ENCODE measurements around the gene BACE2.

Gene BACE2

DNA sequence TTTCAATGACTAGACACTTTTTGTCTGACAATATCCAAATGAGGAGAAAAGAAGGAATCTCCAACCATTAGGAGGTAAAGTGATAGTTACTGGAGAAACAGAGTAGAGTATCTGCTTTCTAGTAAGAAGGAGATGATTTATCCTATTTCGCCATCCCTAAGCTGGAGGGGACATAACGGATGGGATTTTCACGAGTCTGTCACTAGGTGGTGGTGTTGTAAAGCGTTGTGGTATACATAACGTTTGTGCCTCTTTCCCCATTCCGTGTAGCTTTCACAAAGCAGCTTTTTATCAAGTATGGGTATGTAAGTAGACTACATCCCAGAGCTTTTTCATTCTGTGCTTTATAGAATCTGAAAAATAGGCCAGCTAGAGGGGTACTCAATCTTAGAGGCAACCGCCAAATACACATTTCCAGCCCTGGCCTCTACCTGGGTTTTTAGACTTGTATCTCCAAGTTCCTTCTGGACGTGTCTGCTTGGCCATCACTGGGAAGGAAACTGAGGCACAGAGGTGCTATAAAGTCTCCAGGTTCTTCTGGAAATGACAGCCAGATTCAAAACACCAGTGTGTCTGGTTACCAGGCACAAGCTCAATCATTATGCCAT lies 115.4 kb downstream of the BACE2 start:
- POLR2A ChIA-PET, result interaction anchor here (0.5 to 1.2 kb wide), 6 partner anchors 114 to 1199 kb away, joined by 3 to 5 read pairs (median 4); no protein-coding TSS in a partner anchor
- no peak for TF ChIP-seq ZFP69B (tag by site-specific recombination; IDR thresholded peaks at IDR 0.05)
- TF ChIP-seq MYNN (tag by site-specific recombination; IDR thresholded peaks at IDR 0.05; ENCODE audit: borderline replicate concordance), result no peak
- no peak for TF ChIP-seq ZSCAN16 (tag by site-specific recombination; IDR thresholded peaks at IDR 0.05)
- no peak for TF ChIP-seq ZNF350 (tag by site-specific recombination; IDR thresholded peaks at IDR 0.05)
- 0 out of 2 replicates have a peak, but pooled peaks have one; percentile 34 for TF ChIP-seq OVOL3 (tag by site-specific recombination; IDR thresholded peaks at IDR 0.05)
- TF ChIP-seq ZBTB17 (tag by site-specific recombination; IDR thresholded peaks at IDR 0.05), result 0 out of 2 replicates have a peak, but pooled peaks have one; percentile 27
- no peak for TF ChIP-seq ZNF518A (tag by site-specific recombination; conservative IDR thresholded peaks at IDR 0.05; ENCODE audit: low read depth)
- TF ChIP-seq BCL6B (tag by site-specific recombination; IDR thresholded peaks at IDR 0.05), result peak; percentile 31; the same call in 1 of the 2 replicates
- TF ChIP-seq ZIC2 (tag by site-specific recombination; IDR thresholded peaks at IDR 0.05), result no peak
- TF ChIP-seq ZFHX2 (tag by site-specific recombination; conservative IDR thresholded peaks at IDR 0.05), result no peak
- no peak for TF ChIP-seq ZNF133 (tag by site-specific recombination; IDR thresholded peaks at IDR 0.05)
- no peak for TF ChIP-seq GFI1B (tag by site-specific recombination; IDR thresholded peaks at IDR 0.05)
- TF ChIP-seq ZNF777 (tag by site-specific recombination; IDR thresholded peaks at IDR 0.05; ENCODE audit: borderline replicate concordance), result no peak
- TF ChIP-seq ZNF2 (tag by site-specific recombination; IDR thresholded peaks at IDR 0.05), result peak; percentile 94
- TF ChIP-seq ZNF394 (tag by site-specific recombination; IDR thresholded peaks at IDR 0.05; ENCODE audit: borderline replicate concordance), result peak; percentile 35; the same call in 1 of the 2 replicates
- TF ChIP-seq SP2 (tag by site-specific recombination; IDR thresholded peaks at IDR 0.05), result no peak
- TF ChIP-seq ZNF157 (tag by site-specific recombination; IDR thresholded peaks at IDR 0.05), result no peak
- TF ChIP-seq, protein P1, sequence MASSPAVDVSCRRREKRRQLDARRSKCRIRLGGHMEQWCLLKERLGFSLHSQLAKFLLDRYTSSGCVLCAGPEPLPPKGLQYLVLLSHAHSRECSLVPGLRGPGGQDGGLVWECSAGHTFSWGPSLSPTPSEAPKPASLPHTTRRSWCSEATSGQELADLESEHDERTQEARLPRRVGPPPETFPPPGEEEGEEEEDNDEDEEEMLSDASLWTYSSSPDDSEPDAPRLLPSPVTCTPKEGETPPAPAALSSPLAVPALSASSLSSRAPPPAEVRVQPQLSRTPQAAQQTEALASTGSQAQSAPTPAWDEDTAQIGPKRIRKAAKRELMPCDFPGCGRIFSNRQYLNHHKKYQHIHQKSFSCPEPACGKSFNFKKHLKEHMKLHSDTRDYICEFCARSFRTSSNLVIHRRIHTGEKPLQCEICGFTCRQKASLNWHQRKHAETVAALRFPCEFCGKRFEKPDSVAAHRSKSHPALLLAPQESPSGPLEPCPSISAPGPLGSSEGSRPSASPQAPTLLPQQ (tag by site-specific recombination; IDR thresholded peaks at IDR 0.05), result peak; percentile 17; the same call in 1 of the 2 replicates
- TF ChIP-seq CTCF (tag by site-specific recombination; IDR thresholded peaks at IDR 0.05), result peak; percentile 58
- peak; percentile 33; the same call in 1 of the 2 replicates for TF ChIP-seq TRIM28 (IDR thresholded peaks at IDR 0.05; ENCODE audit: borderline replicate concordance, low read length)
- peak; percentile 59 for TF ChIP-seq ZNF585B (tag by site-specific recombination; IDR thresholded peaks at IDR 0.05)
- TF ChIP-seq TCF7L2 (IDR thresholded peaks at IDR 0.05; ENCODE audit: borderline replicate concordance, low read depth, low read length), result no peak
- no peak for TF ChIP-seq SP7 (tag by site-specific recombination; IDR thresholded peaks at IDR 0.05)
- TF ChIP-seq HOXC10 (CRISPR knock-in tag; IDR thresholded peaks at IDR 0.05), result no peak
- TF ChIP-seq KLF16 (tag by site-specific recombination; IDR thresholded peaks at IDR 0.05), result no peak
- peak; percentile 93 for TF ChIP-seq ZNF654 (tag by site-specific recombination; IDR thresholded peaks at IDR 0.05; ENCODE audit: low read depth)
- TF ChIP-seq ZNF549 (tag by site-specific recombination; IDR thresholded peaks at IDR 0.05), result no peak
- TF ChIP-seq KLF10 (tag by site-specific recombination; IDR thresholded peaks at IDR 0.05), result no peak
- TF ChIP-seq ZBTB1 (tag by site-specific recombination; IDR thresholded peaks at IDR 0.05), result no peak

More for the DNA sequence above, 115.4 kb downstream of the BACE2 start:
- no peaks in the 10 kb centered on the region for H3K4me1 ChIP-seq (ENCODE audit: control insufficient read depth, insufficient read depth, low read length)
- no peaks in the 10 kb centered on the region for H3K9me3 ChIP-seq (ENCODE audit: control insufficient read depth, insufficient read depth, low read depth, low read length)
- no peak overlapping the region for H3K27ac ChIP-seq (ENCODE audit: extremely low read depth, low read depth, low read length)
- CTCF ChIA-PET, result interaction anchor here (0.5 to 7.0 kb wide), 74 partner anchors 8 to 1096 kb away, joined by 3 to 127 read pairs (median 4); no protein-coding TSS in a partner anchor
- H3K36me3 ChIP-seq (ENCODE audit: control insufficient read depth in 2 of 2, insufficient read depth in 1 of 2, low read length in 2 of 2), result no peaks in the 10 kb centered on the region
- H3K4me3 ChIP-seq (ENCODE audit: low read depth, low read length), result no peak overlapping the region
